HepG2 (cell line): ENCODE data around the gene RPS8. TPM values are rescaled to one million over a fixed set of nuclear protein-coding genes. Genes with fewer than 3 reads are reported as not detected.

Source experiments
- CHD4 ChIP-seq: fragments of 200-600 bp; sonication (generic); IDR thresholded peaks from 2 replicates; pipeline ENCODE4 v1.7.0; 2017; ENCODE audit warnings: mild to moderate bottlenecking, low read length, borderline replicate concordance
- CTCF ChIP-seq: sonication (generic); formaldehyde crosslinking; IDR thresholded peaks from 2 replicates; pipeline ENCODE4 v1.5.0; 2020; ENCODE audit warnings: mild to moderate bottlenecking, missing genetic modification reagents, moderate library complexity
- FOXK1 ChIP-seq: sonication (generic); formaldehyde crosslinking; IDR thresholded peaks from 2 replicates; pipeline ENCODE4 v1.4.0; 2020; ENCODE audit warnings: low read depth, missing genetic modification reagents, borderline replicate concordance
- GABPA ChIP-seq, 2 experiments: IDR thresholded peaks; 2 replicates each; pipeline ENCODE4 v1.6.1; 2011 to 2016; ENCODE audit warnings: low read depth in 2 of 2, low read length in 1 of 2, missing biosample characterization in 1 of 2, missing genetic modification characterization in 1 of 2
- GABPB1 ChIP-seq: IDR thresholded peaks from 2 replicates; pipeline ENCODE4 v1.6.1; 2016; ENCODE audit warnings: mild to moderate bottlenecking, missing genetic modification reagents, moderate library complexity, missing compliant biosample characterization
- HMGXB3 ChIP-seq: sonication (generic); formaldehyde crosslinking; IDR thresholded peaks from 2 replicates; pipeline ENCODE4 v1.4.0; 2020; ENCODE audit warnings: missing genetic modification reagents, borderline replicate concordance
- MXD4 ChIP-seq: IDR thresholded peaks from 2 replicates; pipeline ENCODE4 v1.6.1; 2016; ENCODE audit warnings: mild to moderate bottlenecking, missing biosample characterization, missing genetic modification reagents
- MXI1 ChIP-seq: IDR thresholded peaks from 3 replicates; pipeline ENCODE4 v1.6.1; 2012; ENCODE audit warnings: low read depth, low read length, inconsistent platforms, borderline replicate concordance
- PITX1 ChIP-seq: sonication (generic); formaldehyde crosslinking; IDR thresholded peaks from 2 replicates; pipeline ENCODE4 v1.5.1; 2020; ENCODE audit warnings: mild to moderate bottlenecking, missing genetic modification reagents
- PRDM4 ChIP-seq: sonication (generic); formaldehyde crosslinking; IDR thresholded peaks from 2 replicates; pipeline ENCODE4 v1.9.0; 2021; ENCODE audit warnings: missing genetic modification reagents, borderline replicate concordance
- SMARCC2 ChIP-seq: fragments of 450-650 bp; IDR thresholded peaks from 2 replicates; pipeline ENCODE4 v1.6.1; 2017; ENCODE audit warnings: antibody characterized with exemption, mild to moderate bottlenecking
- THRA ChIP-seq: sonication (generic); formaldehyde crosslinking; IDR thresholded peaks from 2 replicates; pipeline ENCODE4 v1.4.0; 2020; ENCODE audit warnings: missing genetic modification reagents, borderline replicate concordance
- YY1 ChIP-seq: IDR thresholded peaks from 2 replicates; pipeline ENCODE4 v1.6.1; 2011; ENCODE audit warnings: low read length, low read depth, moderate library complexity, mild to moderate bottlenecking; ENCODE audit not compliant: insufficient read depth, insufficient replicate concordance
- ZBTB21 ChIP-seq: sonication (generic); formaldehyde crosslinking; IDR thresholded peaks from 2 replicates; pipeline ENCODE4 v1.4.0; 2020; ENCODE audit warnings: missing genetic modification reagents
- ZNF331 ChIP-seq: sonication (generic); formaldehyde crosslinking; IDR thresholded peaks from 2 replicates; pipeline ENCODE4 v1.4.0; 2020; ENCODE audit warnings: missing genetic modification reagents
- ZNF557 ChIP-seq: sonication (generic); formaldehyde crosslinking; IDR thresholded peaks from 2 replicates; pipeline ENCODE4 v1.4.0; 2020; ENCODE audit warnings: missing genetic modification reagents
- ZNF616 ChIP-seq: sonication (generic); formaldehyde crosslinking; IDR thresholded peaks from 2 replicates; pipeline ENCODE4 v1.5.0; 2020; ENCODE audit warnings: low read depth, mild to moderate bottlenecking, missing genetic modification reagents
- polyA plus RNA-seq, 8 experiments: library from polyadenylated mRNA; depleted of rRNA in 3 of 8; stranded (reverse) in 7 of 8; unstranded in 1 of 8; fragments of >200 nt; fragmentation: Illumina TruSeq in 4 of 8; extraction: Trizol in 4 of 8; gene quantifications; 2 replicates each; pipeline versions ENCODE4 v1.2.1 to v1.2.3, GENCODE V29; 2011 to 2016; ENCODE audit warnings: low read depth in 4 of 8, missing spikeins in 1 of 8, mixed read lengths in 1 of 8; ENCODE audit not compliant: insufficient read depth in 1 of 8
- total RNA-seq, 5 experiments: library from RNA; depleted of rRNA; stranded (reverse); fragments of >200 nt; fragmentation: Illumina TruSeq; extraction: Trizol; gene quantifications; 2 replicates each; pipeline ENCODE4 v1.2.3, GENCODE V29; 2016; ENCODE audit warnings: low read depth in 1 of 5

The RPS8 gene
- total and polyA plus RNA-seq, 2 of the 13 experiments (the other 11 are each of a cell fraction or from before 2014, with no cell fraction given): 2,628 to 2,822 TPM

- TF ChIP-seq HMGXB3 (CRISPR knock-in tag): no peak; the same call in 1 of the 2 replicates
- TF ChIP-seq SMARCC2: no peak
- no peak for TF ChIP-seq ZBTB21 (CRISPR knock-in tag)
- TF ChIP-seq PRDM4: no peak
- peak; percentile 46 for TF ChIP-seq CTCF (CRISPR knock-in tag)
- TF ChIP-seq YY1: peak; percentile 11
- TF ChIP-seq MXI1: no peak; the same call in 2 of the 3 replicates
- TF ChIP-seq ZNF331 (CRISPR knock-in tag): peak; percentile 24; the same call in 1 of the 2 replicates
- TF ChIP-seq ZNF616: no peak
- no peak for TF ChIP-seq MXD4
- peak; percentile 10; the same call in 1 of the 2 replicates for TF ChIP-seq FOXK1 (CRISPR knock-in tag)
- TF ChIP-seq GABPB1 (CRISPR knock-in tag): peak; percentile 62
- TF ChIP-seq ZNF557 (CRISPR knock-in tag): no peak
- TF ChIP-seq PITX1 (CRISPR knock-in tag): no peak
- TF ChIP-seq THRA (CRISPR knock-in tag): no peak
- no peak for TF ChIP-seq GABPA (IDR thresholded peaks at IDR 0.05; ENCODE audit: low read depth, low read length)
- TF ChIP-seq GABPA (CRISPR knock-in tag; IDR thresholded peaks at IDR 0.05; ENCODE audit: low read depth): peak; percentile 69
- no peak for TF ChIP-seq CHD4
These were observed 33.9 kb downstream of the RPS8 start (continued) for GRCh38 chr1:44808938-44809917.
